MCF 10A (cell line): ENCODE data around the gene PRSS33. TPM values are rescaled to one million over a fixed set of nuclear protein-coding genes. Genes with fewer than 3 reads are reported as not detected.

Source experiments
- BruUV-seq: library from RNA; stranded (reverse); fragments of 400-500 nt; replicated peaks from 2 replicates; lab custom pipeline; 2021; lab: Mats Ljungman, UMichigan
- CTCF ChIA-PET: fragments of 300-600 bp; sonication (Branson Sonifier 250); formaldehyde crosslinking; extraction: SDS; loops from one replicate; lab custom pipeline; 2021; ENCODE audit warnings: antibody characterized with exemption, inconsistent platforms; lab: Yijun Ruan, JAX
- POLR2A ChIA-PET: fragments of 300-600, 350-650 bp; sonication (Branson Sonifier 250); formaldehyde crosslinking; extraction: SDS; loops from one replicate; lab custom pipeline; 2020; ENCODE audit warnings: antibody characterized with exemption, inconsistent platforms; lab: Yijun Ruan, JAX
- DNase-seq: peaks from one replicate; pipeline ENCODE4 v3.0.0-alpha.2; 2018; ENCODE audit not compliant: unreplicated experiment
- H3K27ac Mint-ChIP-seq: one replicate; pipeline ENCODE4 v1.8.0; 2022; ENCODE audit warnings: mild to moderate bottlenecking, low read depth, mixed read lengths; ENCODE audit not compliant: unreplicated experiment
- H3K27me3 Mint-ChIP-seq: one replicate; pipeline ENCODE4 v1.8.0; 2022; ENCODE audit warnings: mixed read lengths; ENCODE audit not compliant: insufficient read depth, unreplicated experiment
- H3K36me3 Mint-ChIP-seq: one replicate; pipeline ENCODE4 v1.8.0; 2022; ENCODE audit warnings: mild to moderate bottlenecking, moderate library complexity, mixed read lengths; ENCODE audit not compliant: insufficient read depth, unreplicated experiment
- H3K4me1 Mint-ChIP-seq: one replicate; pipeline ENCODE4 v1.8.0; 2022; ENCODE audit warnings: mixed read lengths; ENCODE audit not compliant: insufficient read depth, unreplicated experiment
- H3K4me3 Mint-ChIP-seq: one replicate; pipeline ENCODE4 v1.8.0; 2022; ENCODE audit warnings: mild to moderate bottlenecking, moderate library complexity, mixed read lengths; ENCODE audit not compliant: unreplicated experiment
- H3K9me3 Mint-ChIP-seq: one replicate; pipeline ENCODE4 v1.8.0; 2022; ENCODE audit warnings: mixed read lengths; ENCODE audit not compliant: unreplicated experiment
- intact Hi-C: fragments of 100-400 bp; cut with micrococcal nuclease; formaldehyde crosslinking; loops from 2 replicates; pipeline ENCODE4 v1.14.1; 2022
- total RNA-seq: library from RNA; stranded (reverse); gene quantifications from 2 replicates; pipeline ENCODE4 v1.2.3, GENCODE V29; 2022
- TF ChIP-seq, protein P1 (sequence below): fragments of 200-600 bp; IDR thresholded peaks from one replicate; pipeline ENCODE4 v1.8.0; 2022; ENCODE audit warnings: antibody characterized with exemption, mild to moderate bottlenecking; ENCODE audit not compliant: unreplicated experiment

Gene PRSS33
- total RNA-seq, 1 experiment from 2014 or later = not detected

DNA sequence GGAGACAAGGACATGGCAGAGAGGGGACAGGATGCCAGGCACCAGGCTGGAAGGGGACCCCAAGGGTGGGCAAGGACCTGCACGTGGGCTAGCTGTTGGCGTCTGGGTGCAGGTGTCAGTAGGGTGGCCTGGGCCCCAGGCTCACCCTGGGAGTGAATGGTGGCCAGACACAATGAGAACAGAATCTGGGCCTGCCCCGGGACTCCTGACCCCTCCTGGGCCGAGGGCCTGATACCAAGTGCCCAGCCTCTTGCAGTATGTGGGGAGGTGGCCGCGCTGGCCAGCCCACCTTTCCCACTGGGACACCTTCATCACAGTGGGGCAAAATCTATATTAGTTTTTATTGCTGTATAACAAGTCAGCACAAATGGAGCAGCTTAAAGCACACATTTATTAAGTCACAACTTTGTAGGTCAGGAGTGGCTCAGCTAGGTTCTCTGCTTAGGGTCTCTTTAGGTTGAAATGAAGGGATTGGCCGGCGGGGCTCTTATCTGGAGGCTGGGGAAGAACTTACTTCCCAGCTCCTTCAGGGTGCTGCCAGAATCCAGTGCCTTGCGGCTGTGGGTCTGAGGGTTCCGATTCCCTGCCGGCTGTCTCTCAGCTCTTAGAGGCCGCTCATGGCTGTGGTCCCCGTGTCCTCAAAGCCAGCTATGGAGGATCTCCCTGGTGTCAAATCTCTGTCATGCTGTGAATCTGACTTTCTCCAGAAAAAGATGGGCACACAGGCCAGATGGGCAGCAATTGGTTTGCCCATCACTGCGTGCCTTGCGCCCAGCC is 3.6 kb downstream of the PRSS33 start:
- ChIA-PET CTCF (interaction anchor here (1.1 to 1.4 kb wide), 3 partner anchors 9 to 85 kb away, joined by 3 to 4 read pairs (median 3); no protein-coding TSS in a partner anchor), POLR2A (interaction anchor here (1.5 kb wide), 1 partner anchor 32 kb away, joined by 3 read pairs; the partner anchor contains the start of gene SRRM2)
- TF ChIP-seq, protein P1, sequence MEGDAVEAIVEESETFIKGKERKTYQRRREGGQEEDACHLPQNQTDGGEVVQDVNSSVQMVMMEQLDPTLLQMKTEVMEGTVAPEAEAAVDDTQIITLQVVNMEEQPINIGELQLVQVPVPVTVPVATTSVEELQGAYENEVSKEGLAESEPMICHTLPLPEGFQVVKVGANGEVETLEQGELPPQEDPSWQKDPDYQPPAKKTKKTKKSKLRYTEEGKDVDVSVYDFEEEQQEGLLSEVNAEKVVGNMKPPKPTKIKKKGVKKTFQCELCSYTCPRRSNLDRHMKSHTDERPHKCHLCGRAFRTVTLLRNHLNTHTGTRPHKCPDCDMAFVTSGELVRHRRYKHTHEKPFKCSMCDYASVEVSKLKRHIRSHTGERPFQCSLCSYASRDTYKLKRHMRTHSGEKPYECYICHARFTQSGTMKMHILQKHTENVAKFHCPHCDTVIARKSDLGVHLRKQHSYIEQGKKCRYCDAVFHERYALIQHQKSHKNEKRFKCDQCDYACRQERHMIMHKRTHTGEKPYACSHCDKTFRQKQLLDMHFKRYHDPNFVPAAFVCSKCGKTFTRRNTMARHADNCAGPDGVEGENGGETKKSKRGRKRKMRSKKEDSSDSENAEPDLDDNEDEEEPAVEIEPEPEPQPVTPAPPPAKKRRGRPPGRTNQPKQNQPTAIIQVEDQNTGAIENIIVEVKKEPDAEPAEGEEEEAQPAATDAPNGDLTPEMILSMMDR = no peak
- Mint-ChIP-seq H3K36me3 (peaks cover 5% of the 10 kb centered on the region), H3K4me1 (no peaks in the 10 kb centered on the region), H3K4me3 (no peak overlapping the region), H3K27ac (no peak overlapping the region), H3K9me3 (no peaks in the 10 kb centered on the region), H3K27me3 (no peaks in the 10 kb centered on the region)
- no TSS peak for BruUV-seq
- intact Hi-C loops = no loop called here
- DNase-seq = no peak

DNA sequence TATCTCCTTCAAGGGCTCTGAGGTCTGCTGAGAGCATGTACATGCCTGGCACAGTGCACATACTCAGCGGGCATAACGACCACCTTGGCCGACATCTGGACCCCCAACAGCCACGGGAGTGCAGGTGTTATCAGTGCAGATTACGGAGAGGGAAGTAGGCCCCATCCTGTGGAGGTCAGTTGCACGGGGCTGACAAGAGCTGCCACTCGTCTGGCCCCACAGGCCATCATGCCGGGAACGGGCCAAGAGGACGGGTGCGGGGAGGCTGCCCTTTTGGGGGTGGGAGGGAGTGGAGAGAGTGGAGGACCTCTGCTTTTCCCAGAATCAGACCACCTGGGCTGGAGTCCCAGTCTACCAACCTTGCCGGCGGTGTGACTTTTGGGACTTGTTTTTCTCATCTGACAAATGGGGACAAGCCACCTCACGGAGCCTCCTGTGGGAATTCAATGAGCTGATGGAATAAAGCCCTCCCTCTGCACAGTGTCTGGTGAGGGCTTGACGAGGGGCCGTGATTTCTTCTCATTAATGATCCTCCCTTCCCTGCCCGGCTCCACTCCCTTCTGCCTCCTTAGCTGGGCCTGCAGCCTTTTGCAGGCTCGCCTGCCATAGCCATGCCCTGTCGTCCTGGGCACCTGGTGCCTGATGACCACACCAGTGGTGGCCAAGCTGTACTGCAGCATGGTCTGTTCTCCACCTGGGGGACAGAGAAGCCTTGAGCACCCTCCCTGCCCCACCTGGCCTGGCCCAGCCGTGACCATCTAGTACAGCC is 4.6 kb downstream of the PRSS33 start:
- no peak overlapping the region for H3K4me3 Mint-ChIP-seq
- peaks cover 6% of the 10 kb centered on the region for H3K4me1 Mint-ChIP-seq
- no peak overlapping the region for H3K27ac Mint-ChIP-seq
- peaks cover 5% of the 10 kb centered on the region for H3K36me3 Mint-ChIP-seq
- ChIA-PET POLR2A (interaction anchor here (0.6 kb wide), 1 partner anchor 162 kb away, joined by 3 read pairs; no protein-coding TSS in a partner anchor), CTCF (interaction anchor here (0.7 to 1.4 kb wide), 2 partner anchors 8 to 253 kb away, joined by 3 read pairs; no protein-coding TSS in a partner anchor)
- no TSS peak for BruUV-seq
- H3K27me3 Mint-ChIP-seq = no peaks in the 10 kb centered on the region
- DNase-seq = no peak
- intact Hi-C loops = no loop called here
- no peaks in the 10 kb centered on the region for H3K9me3 Mint-ChIP-seq
- TF ChIP-seq, protein P1 = no peak

DNA sequence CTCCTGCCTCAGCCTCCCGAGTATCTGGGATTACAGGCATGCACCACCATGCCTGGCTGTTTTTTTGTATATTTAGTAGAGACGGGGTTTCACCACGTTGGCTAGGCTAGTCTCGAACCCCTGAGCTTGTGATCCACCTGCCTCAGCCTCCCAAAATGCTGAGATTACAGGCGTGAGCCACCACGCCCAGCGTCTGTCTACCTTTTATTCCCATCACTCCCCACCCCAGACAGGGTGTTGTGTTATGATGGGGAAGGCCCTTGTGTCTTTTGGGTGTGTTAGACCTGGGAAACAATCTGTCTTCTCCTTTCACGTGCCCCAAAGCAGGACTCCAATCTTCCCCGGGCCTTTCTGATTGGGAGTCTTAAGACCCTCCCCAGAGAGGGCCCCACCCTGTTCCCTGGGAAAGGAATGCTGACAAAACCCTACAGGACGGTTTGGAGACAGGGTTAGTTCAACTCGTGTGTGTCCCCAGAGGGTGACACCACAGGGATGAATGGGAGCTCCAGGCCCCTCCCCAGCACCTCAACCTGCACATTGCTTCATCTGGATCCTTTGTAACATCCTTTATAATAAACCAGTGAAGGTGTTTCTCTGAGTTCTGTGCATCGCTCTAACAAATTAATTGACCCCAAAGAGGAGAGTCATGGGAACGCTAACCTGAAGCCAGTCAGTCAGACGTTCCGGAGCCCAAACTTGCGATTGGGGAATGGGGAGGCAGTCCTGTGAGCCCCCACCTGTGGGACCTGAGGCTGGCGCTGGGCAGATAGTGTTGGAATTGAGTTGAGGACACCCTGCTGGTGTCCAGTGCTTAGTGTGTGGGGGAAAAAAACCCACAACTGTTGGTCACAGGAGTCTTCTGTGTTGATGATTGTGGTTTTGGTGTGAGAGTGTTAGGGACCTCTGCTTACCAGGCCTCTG is 7.1 kb downstream of the PRSS33 start:
- no peaks in the 10 kb centered on the region for H3K9me3 Mint-ChIP-seq
- ChIA-PET POLR2A (interaction anchor here (0.8 to 1.1 kb wide), 2 partner anchors 12 to 49 kb away, joined by 3 read pairs; no protein-coding TSS in a partner anchor), CTCF (no interaction called here)
- BruUV-seq = no TSS peak
- H3K27me3 Mint-ChIP-seq = no peaks in the 10 kb centered on the region
- H3K4me3 Mint-ChIP-seq = no peak overlapping the region
- intact Hi-C loops = no loop called here
- peaks cover 11% of the 10 kb centered on the region for H3K36me3 Mint-ChIP-seq
- peaks cover 10% of the 10 kb centered on the region for H3K4me1 Mint-ChIP-seq
- no peak overlapping the region for H3K27ac Mint-ChIP-seq
- no peak for DNase-seq
- TF ChIP-seq, protein P1 = no peak
